Measurements from ENCODE around the gene MRPL49. TPM values are rescaled to one million over a fixed set of nuclear protein-coding genes. Genes with fewer than 3 reads are reported as not detected.

The MRPL49 gene
- total and polyA plus RNA-seq, 2 of the 13 experiments (the other 11 are each of a cell fraction or from before 2014, with no cell fraction given), result 39.2 to 53.3 TPM

GRCh38 chr11:65112546-65113360 lies 9.4 kb upstream of the MRPL49 start (continued):
- TF ChIP-seq RAD21 (CRISPR knock-in tag; IDR thresholded peaks at IDR 0.05), result peak; percentile 79
- peak; percentile 63; the same call in 1 of the 2 replicates for TF ChIP-seq FOXO1 (CRISPR knock-in tag; IDR thresholded peaks at IDR 0.05)
- TF ChIP-seq IRF9 (CRISPR knock-in tag; IDR thresholded peaks at IDR 0.05; ENCODE audit: borderline replicate concordance), result no peak
- TF ChIP-seq CERS6 (CRISPR knock-in tag; IDR thresholded peaks at IDR 0.05), result no peak
- TF ChIP-seq RARG (CRISPR knock-in tag; IDR thresholded peaks at IDR 0.05; ENCODE audit: low read depth), result no peak
- no peak for TF ChIP-seq ZNF816 (CRISPR knock-in tag; IDR thresholded peaks at IDR 0.05; ENCODE audit: borderline replicate concordance)
- peak; percentile 30; the same call in 1 of the 2 replicates for TF ChIP-seq ZNF280B (CRISPR knock-in tag; IDR thresholded peaks at IDR 0.05; ENCODE audit: borderline replicate concordance)
- TF ChIP-seq LBX2 (CRISPR knock-in tag; IDR thresholded peaks at IDR 0.05; ENCODE audit: borderline replicate concordance), result no peak
- TF ChIP-seq HDAC6 (IDR thresholded peaks at IDR 0.05; ENCODE audit: low read depth, low read length), result no peak
- no peak for TF ChIP-seq ZXDC (CRISPR knock-in tag; IDR thresholded peaks at IDR 0.05)
- TF ChIP-seq ZNF263 (CRISPR knock-in tag; IDR thresholded peaks at IDR 0.05), result no peak; the same call in 1 of the 2 replicates
- TF ChIP-seq RNF219 (CRISPR knock-in tag; IDR thresholded peaks at IDR 0.05), result no peak
- no peak for TF ChIP-seq ZNF180 (CRISPR knock-in tag; IDR thresholded peaks at IDR 0.05; ENCODE audit: borderline replicate concordance, low read depth)
- no peak for TF ChIP-seq ZNF10 (CRISPR knock-in tag; IDR thresholded peaks at IDR 0.05; ENCODE audit: borderline replicate concordance, low read depth)
- no peak; the same call in 1 of the 2 replicates for TF ChIP-seq HIVEP1 (CRISPR knock-in tag; IDR thresholded peaks at IDR 0.05)
- TF ChIP-seq ZNF3 (CRISPR knock-in tag; IDR thresholded peaks at IDR 0.05), result no peak
- TF ChIP-seq ZNF251 (CRISPR knock-in tag; IDR thresholded peaks at IDR 0.05), result no peak
- TF ChIP-seq HNRNPUL1 (IDR thresholded peaks at IDR 0.05; ENCODE audit: low read depth, low read length), result no peak
- no peak for TF ChIP-seq NCOA1 (CRISPR knock-in tag; IDR thresholded peaks at IDR 0.05)
- no peak for TF ChIP-seq NFRKB (IDR thresholded peaks at IDR 0.05)
- no peak for TF ChIP-seq ZNF7 (CRISPR knock-in tag; IDR thresholded peaks at IDR 0.05)

Data from HepG2 (cell line).